Smooth muscle cell (in vitro differentiated cells): ENCODE results near the gene RNF220. TPM values are rescaled to one million over a fixed set of nuclear protein-coding genes. Genes with fewer than 3 reads are reported as not detected.

ENCODE experiments used
- DNase-seq: peaks from one replicate; lab custom pipeline; 2025; ENCODE audit not compliant: unreplicated experiment; lab: John Stamatoyannopoulos, UW
- H2AFZ ChIP-seq: fragments of 200-600 bp; sonication (generic); 2 replicates; pipeline ENCODE4 v1.6.0; 2016; ENCODE audit warnings: antibody characterized with exemption, low read depth, mild to moderate bottlenecking
- H3F3A ChIP-seq: fragments of 200-600 bp; sonication (generic); 2 replicates; pipeline ENCODE4 v1.6.0; 2017; ENCODE audit warnings: antibody characterized with exemption, low read depth
- H3K27ac ChIP-seq: fragments of 200-600 bp; sonication (generic); 2 replicates; pipeline ENCODE4 v1.5.1; 2016; ENCODE audit warnings: low read depth, mild to moderate bottlenecking
- H3K27me3 ChIP-seq: fragments of 200-600 bp; sonication (generic); 2 replicates; pipeline ENCODE4 v1.6.1; 2016; ENCODE audit warnings: low read depth, mild to moderate bottlenecking
- H3K36me3 ChIP-seq: fragments of 200-600 bp; sonication (generic); 2 replicates; pipeline ENCODE4 v1.5.1; 2016; ENCODE audit warnings: low read depth
- H3K4me1 ChIP-seq: fragments of 200-600 bp; sonication (generic); 2 replicates; pipeline ENCODE4 v1.5.1; 2016; ENCODE audit warnings: low read depth
- H3K4me2 ChIP-seq: fragments of 200-600 bp; sonication (generic); 2 replicates; pipeline ENCODE4 v1.6.0; 2016; ENCODE audit warnings: mild to moderate bottlenecking
- H3K4me3 ChIP-seq: fragments of 200-600 bp; sonication (generic); 2 replicates; pipeline ENCODE4 v1.5.1; 2016; ENCODE audit warnings: mild to moderate bottlenecking
- H3K79me2 ChIP-seq: fragments of 200-600 bp; sonication (generic); 2 replicates; pipeline ENCODE4 v1.6.0; 2016; ENCODE audit warnings: low read depth, mild to moderate bottlenecking
- H3K9ac ChIP-seq: fragments of 200-600 bp; sonication (generic); 2 replicates; pipeline ENCODE4 v1.6.0; 2016; ENCODE audit warnings: low read depth
- H3K9me3 ChIP-seq: fragments of 200-600 bp; sonication (generic); replicated peaks from 2 replicates; pipeline ENCODE4 v1.5.1; 2016; ENCODE audit warnings: low read depth
- H4K20me1 ChIP-seq: fragments of 200-600 bp; sonication (generic); 2 replicates; pipeline ENCODE4 v1.6.0; 2016; ENCODE audit warnings: low read depth
- CTCF ChIP-seq: fragments of 200-600 bp; sonication (generic); IDR thresholded peaks from 2 replicates; pipeline ENCODE4 v1.5.1; 2017; ENCODE audit warnings: borderline replicate concordance, mild to moderate bottlenecking, antibody characterized with exemption; ENCODE audit not compliant: insufficient read depth, poor library complexity, severe bottlenecking
- WGBS: methylation state at CpG from one replicate; pipeline ENCODE4 v1.1.7; 2016; ENCODE audit warnings: low lambda C conversion rate; 5-methylcytosine and 5-hydroxymethylcytosine counted together
- polyA plus RNA-seq: library from polyadenylated mRNA; unstranded; fragments of >200 nt; fragmentation: Nextera tagmentation; extraction: Ambion mirVana; gene quantifications from 2 replicates; pipeline ENCODE4 v1.2.1, GENCODE V29; 2016
- total RNA-seq: library from RNA; depleted of rRNA; stranded (reverse); fragments of >200 nt; gene quantifications from 2 replicates; pipeline ENCODE4 v1.2.3, GENCODE V29; 2014

The RNF220 gene
- total and polyA plus RNA-seq, 2 experiments from 2014 or later, result 65.8 to 71.1 TPM

GRCh38 chr1:44670751-44671640 is 265.9 kb downstream of the RNF220 start:
- Histone ChIP-seq H4K20me1 (no peaks in the 10 kb centered on the region), H2AFZ (no peak overlapping the region), H3K27me3 (no peaks in the 10 kb centered on the region), H3K79me2 (no peaks in the 10 kb centered on the region), H3F3A (peaks cover 9% of the 10 kb centered on the region), H3K36me3 (no peaks in the 10 kb centered on the region), H3K27ac (no peak overlapping the region), H3K4me3 (no peak overlapping the region), H3K4me2 (no peak overlapping the region), H3K9ac (no peak overlapping the region), H3K4me1 (no peaks in the 10 kb centered on the region), H3K9me3 (no peaks in the 10 kb centered on the region)
- no peak for DNase-seq
- WGBS, result 92% methylated on average over 10 of the region's 10 CpGs
- no peak for TF ChIP-seq CTCF

DNA sequence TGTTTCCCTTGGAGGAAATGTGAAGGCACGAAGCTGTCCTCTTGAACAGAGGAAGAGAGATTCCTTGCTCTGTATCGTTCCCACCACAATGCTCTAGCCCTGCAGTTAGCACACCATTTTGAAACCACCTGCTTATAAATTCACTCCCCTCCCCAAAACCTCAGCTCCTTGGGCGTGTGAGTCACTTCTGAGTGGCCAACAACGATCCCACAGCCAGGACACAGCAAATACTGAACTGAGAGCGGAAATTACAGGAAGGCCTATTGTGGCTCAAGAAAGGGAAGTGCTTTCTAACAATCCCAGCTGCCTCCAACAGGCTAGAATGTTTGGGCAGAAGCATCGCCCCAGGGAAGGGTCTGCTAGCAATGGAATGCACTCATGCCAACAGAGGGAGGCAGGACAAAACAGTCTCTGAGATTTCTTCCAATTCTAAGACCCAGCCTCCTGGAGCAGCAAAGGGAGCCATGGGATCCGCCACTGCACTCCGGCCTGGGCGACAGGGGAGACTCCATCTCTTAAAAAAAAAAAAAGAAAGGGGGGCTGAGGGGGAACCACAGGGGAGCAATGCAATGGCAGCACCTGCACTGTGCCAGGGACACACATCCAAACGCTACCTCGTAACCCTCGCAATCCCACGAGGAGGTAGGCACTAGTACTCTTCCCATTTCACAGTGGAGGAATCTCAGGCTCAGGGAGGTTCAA is 267.4 kb downstream of the RNF220 start:
- Histone ChIP-seq H4K20me1 (no peaks in the 10 kb centered on the region), H3K4me2 (peak overlapping the region; percentile 85), H3K27ac (no peak overlapping the region), H3F3A (peaks cover 9% of the 10 kb centered on the region), H2AFZ (no peak overlapping the region), H3K4me3 (no peak overlapping the region), H3K9ac (no peak overlapping the region), H3K79me2 (no peaks in the 10 kb centered on the region), H3K4me1 (no peaks in the 10 kb centered on the region), H3K9me3 (no peaks in the 10 kb centered on the region), H3K27me3 (no peaks in the 10 kb centered on the region), H3K36me3 (no peaks in the 10 kb centered on the region)
- no peak for DNase-seq
- TF ChIP-seq CTCF, result no peak
- WGBS, result 75% methylated on average over 13 of the region's 13 CpGs

DNA sequence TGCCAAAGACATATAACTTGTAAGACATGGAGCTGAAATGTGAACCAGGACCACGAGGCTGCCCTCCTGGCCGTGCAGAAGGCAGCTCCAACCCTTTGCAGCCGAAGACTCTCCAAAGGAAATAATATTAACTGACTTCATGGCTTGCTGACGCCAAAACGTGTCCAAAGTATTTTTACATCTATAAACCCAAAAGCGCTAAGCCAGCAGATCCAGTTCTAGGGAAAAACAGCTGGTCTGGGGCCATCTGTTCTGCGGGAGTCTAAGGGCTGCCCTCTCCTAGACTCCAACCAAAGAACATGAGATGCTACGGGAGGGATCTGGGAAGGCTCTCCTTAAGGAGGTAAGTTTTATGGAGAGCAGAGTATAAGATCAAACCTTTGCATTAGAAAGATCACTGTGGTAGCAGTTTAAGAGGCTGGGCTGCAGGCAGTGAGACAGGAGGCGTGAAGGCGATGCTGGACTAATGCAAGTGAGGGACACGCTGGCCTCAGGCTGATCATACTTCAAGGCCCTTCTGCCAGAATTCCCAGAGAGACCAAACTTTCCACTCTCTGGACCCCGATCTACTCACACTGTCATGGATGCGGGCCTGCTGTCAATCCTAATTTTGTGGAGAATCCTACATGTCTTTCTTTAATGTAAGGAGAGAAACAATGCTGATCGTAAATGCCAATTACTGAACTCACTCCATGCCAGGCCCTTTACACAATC is 268.1 kb downstream of the RNF220 start:
- no peaks in the 10 kb centered on the region for H4K20me1 ChIP-seq
- H3K9me3 ChIP-seq, result no peaks in the 10 kb centered on the region
- H3K36me3 ChIP-seq, result no peaks in the 10 kb centered on the region
- peak overlapping the region; percentile 88 for H3K27ac ChIP-seq
- 73% methylated on average over 14 of the region's 14 CpGs for WGBS
- TF ChIP-seq CTCF, result no peak
- H3K4me3 ChIP-seq, result peak overlapping the region; percentile 60
- H3K79me2 ChIP-seq, result no peaks in the 10 kb centered on the region
- no peaks in the 10 kb centered on the region for H3K27me3 ChIP-seq
- H2AFZ ChIP-seq, result peak overlapping the region; percentile 92
- peaks cover 9% of the 10 kb centered on the region for H3F3A ChIP-seq
- peak overlapping the region; percentile 72 for H3K9ac ChIP-seq
- no peak for DNase-seq
- peak overlapping the region; percentile 85 for H3K4me2 ChIP-seq
- no peaks in the 10 kb centered on the region for H3K4me1 ChIP-seq
